OCI-LY3 (cell line): ENCODE data around the gene ADAP1.
"Not testable (repeated sequence)": the region's sequence is repeated elsewhere in the genome, so short reads cannot be mapped to it uniquely, and the experiment has no call there.

Experiments
- CTCF ChIP-seq: fragments of 200-600, 300-600 bp; sonication (generic); IDR thresholded peaks from 2 replicates; pipeline ENCODE4 v1.5.1; 2014; ENCODE audit warnings: antibody characterized with exemption, low read length, low read depth
- EZH2phosphoT487 ChIP-seq: fragments of 200-600 bp; shearing (Covaris generic); IDR thresholded peaks from 2 replicates; pipeline ENCODE4 v1.6.1; 2018; ENCODE audit warnings: antibody characterized with exemption, mixed run types, low read depth

GRCh38 chr7:924042-924441 lies 30.4 kb downstream of the ADAP1 start:
- not testable (repeated sequence) for TF ChIP-seq CTCF, EZH2phosphoT487
